Measurements from ENCODE around the gene FADD. TPM values are rescaled to one million over a fixed set of nuclear protein-coding genes. Genes with fewer than 3 reads are reported as not detected.

The FADD gene
- total RNA-seq (10 to 100 TPM in 6 of 9 donors, 1 to 10 TPM in 3; 8.9 to 24.4 (median 10.2) TPM), polyA plus RNA-seq (10 to 100 TPM in 1 of 2 donors, 1 to 10 TPM in 1; 8.5 to 18.7 TPM)
- long read RNA-seq, donor 1, transcript FADD-201 (2 exons, 1,841 nt), result major isoform, 48 of 49 reads
- long read RNA-seq, donor 1, partial matches to known transcripts, result 0 of 49 reads
- long read RNA-seq, donor 1, other reads (novel, unspliced or antisense), result 1 of 49 reads
- long read RNA-seq, donor 2, transcript FADD-201 (2 exons, 1,841 nt), result major isoform, 99 of 99 reads
- long read RNA-seq, donor 2, partial matches to known transcripts, result 0 of 99 reads
- long read RNA-seq, donor 2, other reads (novel, unspliced or antisense), result 0 of 99 reads
- long read RNA-seq, donor 3, transcript FADD-201 (2 exons, 1,841 nt), result major isoform, 33 of 35 reads
- long read RNA-seq, donor 3, partial matches to known transcripts, result 0 of 35 reads
- long read RNA-seq, donor 3, other reads (novel, unspliced or antisense), result 2 of 35 reads

DNA sequence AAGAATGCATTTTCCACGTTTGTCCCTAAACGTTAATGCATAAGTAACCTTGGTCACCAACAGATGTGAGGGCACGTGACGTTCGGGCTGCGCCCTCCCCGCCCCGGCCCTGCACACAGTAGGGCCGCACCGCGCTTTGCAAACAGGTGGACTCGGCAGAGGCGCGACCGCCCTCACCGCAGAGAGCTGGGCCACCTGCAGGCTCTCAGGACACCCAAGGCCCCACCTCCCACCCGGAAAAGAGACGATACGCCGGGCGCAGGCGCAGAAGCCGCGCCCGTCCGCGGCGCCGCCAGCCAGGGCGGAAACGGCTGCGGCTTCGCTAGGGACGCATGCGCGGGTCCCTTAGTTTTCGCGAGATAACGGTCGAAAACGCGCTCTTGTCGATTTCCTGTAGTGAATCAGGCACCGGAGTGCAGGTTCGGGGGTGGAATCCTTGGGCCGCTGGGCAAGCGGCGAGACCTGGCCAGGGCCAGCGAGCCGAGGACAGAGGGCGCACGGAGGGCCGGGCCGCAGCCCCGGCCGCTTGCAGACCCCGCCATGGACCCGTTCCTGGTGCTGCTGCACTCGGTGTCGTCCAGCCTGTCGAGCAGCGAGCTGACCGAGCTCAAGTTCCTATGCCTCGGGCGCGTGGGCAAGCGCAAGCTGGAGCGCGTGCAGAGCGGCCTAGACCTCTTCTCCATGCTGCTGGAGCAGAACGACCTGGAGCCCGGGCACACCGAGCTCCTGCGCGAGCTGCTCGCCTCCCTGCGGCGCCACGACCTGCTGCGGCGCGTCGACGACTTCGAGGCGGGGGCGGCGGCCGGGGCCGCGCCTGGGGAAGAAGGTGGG, at the start of gene FADD:
TSS of gene FADD (plus strand) at position 377 of the 831 bp plus-strand sequence. CDS start at position 541, 164 bp downstream.
- DNase-seq, result peak; percentile 89 to 94 (median 91)
- peak in 1 of 2 donors; percentile 69 for TF ChIP-seq POLR2A (IDR thresholded peaks at IDR 0.05)
- TF ChIP-seq, protein P1, sequence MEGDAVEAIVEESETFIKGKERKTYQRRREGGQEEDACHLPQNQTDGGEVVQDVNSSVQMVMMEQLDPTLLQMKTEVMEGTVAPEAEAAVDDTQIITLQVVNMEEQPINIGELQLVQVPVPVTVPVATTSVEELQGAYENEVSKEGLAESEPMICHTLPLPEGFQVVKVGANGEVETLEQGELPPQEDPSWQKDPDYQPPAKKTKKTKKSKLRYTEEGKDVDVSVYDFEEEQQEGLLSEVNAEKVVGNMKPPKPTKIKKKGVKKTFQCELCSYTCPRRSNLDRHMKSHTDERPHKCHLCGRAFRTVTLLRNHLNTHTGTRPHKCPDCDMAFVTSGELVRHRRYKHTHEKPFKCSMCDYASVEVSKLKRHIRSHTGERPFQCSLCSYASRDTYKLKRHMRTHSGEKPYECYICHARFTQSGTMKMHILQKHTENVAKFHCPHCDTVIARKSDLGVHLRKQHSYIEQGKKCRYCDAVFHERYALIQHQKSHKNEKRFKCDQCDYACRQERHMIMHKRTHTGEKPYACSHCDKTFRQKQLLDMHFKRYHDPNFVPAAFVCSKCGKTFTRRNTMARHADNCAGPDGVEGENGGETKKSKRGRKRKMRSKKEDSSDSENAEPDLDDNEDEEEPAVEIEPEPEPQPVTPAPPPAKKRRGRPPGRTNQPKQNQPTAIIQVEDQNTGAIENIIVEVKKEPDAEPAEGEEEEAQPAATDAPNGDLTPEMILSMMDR (IDR thresholded peaks at IDR 0.05), result peak in 1 of 12 donors; percentile 8
- H3K9me3 ChIP-seq, result no peaks in the 10 kb centered on the region
- ATAC-seq, result peak; percentile 59 to 89 (median 84)
- peak within 1 kb of the TSS; percentile 51 to 98 (median 92) for H3K27ac ChIP-seq
- H3K36me3 ChIP-seq, result peaks cover 0 to 34% (median 21%) of the 10 kb centered on the region in 9 donors
- peaks cover 10 to 43% (median 21%) of the 10 kb centered on the region in 12 donors for H3K4me1 ChIP-seq
- peak within 1 kb of the TSS; percentile 67 to 100 (median 85) for H3K4me3 ChIP-seq
- 0% methylated on average over 2 to 91 of the region's 91 CpGs for WGBS, 4 donors
- intact Hi-C loops (cut with DNase I), result loop anchor here in 3 of 10 donors (2.0 to 5.0 kb wide), 2 partner anchors 68 to 69 kb away; partner anchors contain the start of gene PPFIA1 (in 3 of the 3)
- H3K27me3 ChIP-seq, result no peaks in the 10 kb centered on the region

DNA sequence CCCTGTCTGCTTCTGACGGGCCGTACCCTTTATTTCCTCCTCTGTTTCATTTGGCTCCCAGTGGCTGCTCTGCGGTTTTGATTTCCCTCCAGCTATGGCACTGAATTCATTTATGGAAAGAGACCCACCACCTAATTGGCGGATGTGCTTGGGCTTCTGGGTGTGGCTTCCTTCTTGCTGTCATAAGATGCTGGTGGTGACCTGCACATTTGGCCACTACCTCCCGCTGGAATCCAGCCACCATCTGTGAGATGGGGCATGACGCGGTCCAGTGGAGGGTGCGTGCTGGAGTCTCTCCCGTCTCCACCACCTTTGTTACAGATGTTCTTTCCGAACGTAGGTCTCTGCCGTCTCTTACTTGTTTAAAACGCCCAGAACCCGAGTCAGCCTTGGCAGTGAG, 47.7 kb upstream of the FADD start:
- Histone ChIP-seq H3K9me3 (peaks cover 0 to 3% (median 0%) of the 10 kb centered on the region in 12 donors), H3K27me3 (no peaks in the 10 kb centered on the region), H3K4me3 (no peak overlapping the region), H3K4me1 (no peaks in the 10 kb centered on the region), H3K36me3 (peaks cover 0 to 26% (median 4%) of the 10 kb centered on the region in 9 donors), H3K27ac (no peak overlapping the region)
- 87 to 91% (median 88%) methylated on average over 14 of the region's 14 CpGs for WGBS, 4 donors
- intact Hi-C loops (cut with DNase I), result no loop called here
- TF ChIP-seq, protein P1 (IDR thresholded peaks at IDR 0.05), result no peak
- no peak for TF ChIP-seq POLR2A (IDR thresholded peaks at IDR 0.05)
- no peak for DNase-seq
- no peak for ATAC-seq

GRCh38 chr11:70156291-70157037, 46.6 kb upstream of the FADD start:
- DNase-seq, result no peak
- WGBS, 4 donors, result 86 to 88% (median 88%) methylated on average over 18 of the region's 18 CpGs
- no peak overlapping the region for H3K27ac ChIP-seq

More at GRCh38 chr11:70156291-70157037, 46.6 kb upstream of the FADD start:
- H3K4me1 ChIP-seq, result no peaks in the 10 kb centered on the region
- no peak overlapping the region for H3K4me3 ChIP-seq
- intact Hi-C loops (cut with DNase I), result no loop called here
- ATAC-seq, result no peak
- TF ChIP-seq, protein P1 (IDR thresholded peaks at IDR 0.05), result no peak
- TF ChIP-seq POLR2A (IDR thresholded peaks at IDR 0.05), result no peak
- H3K9me3 ChIP-seq, result peaks cover 0 to 3% (median 0%) of the 10 kb centered on the region in 12 donors
- H3K36me3 ChIP-seq, result peaks cover 0 to 23% (median 4%) of the 10 kb centered on the region in 9 donors
- no peaks in the 10 kb centered on the region for H3K27me3 ChIP-seq
